Effector CD4-positive, alpha-beta T cell (primary cell): ENCODE measurements around the gene CEP68.

ENCODE experiments used
- DNase-seq: peaks from one replicate; pipeline ENCODE4 v3.0.0-alpha.2; 2020

The CEP68 gene

GRCh38 chr2:65134158-65134557 is 77.9 kb downstream of the CEP68 start:
- DNase-seq = no peak

- DNase-seq = no peak
These were observed 80.0 kb downstream of the CEP68 start for GRCh38 chr2:65136253-65136652.
